PC-3 (cell line): ENCODE results near the gene ZNF491. TPM values are rescaled to one million over a fixed set of nuclear protein-coding genes. Genes with fewer than 3 reads are reported as not detected.

Experiments used
- ATAC-seq: fragments of 200-7000 bp; cut with Tn5 transposase; 2 replicates; pipeline ENCODE4 v1.9.1; 2020; ENCODE audit warnings: mild to moderate bottlenecking, moderate library complexity
- BruUV-seq: library from RNA; stranded (reverse); fragments of 400-500 nt; replicated peaks from 2 replicates; lab custom pipeline; 2021; lab: Mats Ljungman, UMichigan
- CTCF ChIA-PET: fragments of 300-600 bp; sonication (Branson Sonifier 250); formaldehyde crosslinking; loops from one replicate; lab custom pipeline; 2022; ENCODE audit warnings: antibody characterized with exemption; lab: Charles Lee
- POLR2A ChIA-PET: fragments of 300-600 bp; sonication (Branson Sonifier 250); formaldehyde crosslinking; loops from one replicate; lab custom pipeline; 2022; ENCODE audit warnings: antibody characterized with exemption; ENCODE audit not compliant: unreplicated experiment; lab: Charles Lee
- DNase-seq: peaks from one replicate; pipeline ENCODE4 v3.0.0-alpha.2; 2015
- H2AFZ ChIP-seq: fragments of 300-600 bp; sonication (generic); 2 replicates; pipeline ENCODE4 v1.6.0; 2016; ENCODE audit warnings: antibody characterized with exemption, low read length
- H3F3A ChIP-seq: fragments of 300-600 bp; sonication (generic); one replicate; pipeline ENCODE4 v1.6.0; 2017; ENCODE audit warnings: antibody characterized with exemption, low read length, control low read depth, mild to moderate bottlenecking; ENCODE audit not compliant: unreplicated experiment
- H3K27ac ChIP-seq: fragments of 300-600 bp; sonication (generic); 2 replicates; pipeline ENCODE4 v1.5.1; 2016; ENCODE audit warnings: mild to moderate bottlenecking, low read length
- H3K27me3 ChIP-seq: fragments of 300-600 bp; sonication (generic); 2 replicates; pipeline ENCODE4 v1.6.1; 2016; ENCODE audit warnings: low read length, mixed read lengths
- H3K36me3 ChIP-seq: fragments of 300-600 bp; sonication (generic); 2 replicates; pipeline ENCODE4 v1.6.1; 2016; ENCODE audit warnings: low read depth, mixed run types, low read length, mixed read lengths
- H3K4me1 ChIP-seq: fragments of 300-600 bp; sonication (generic); 2 replicates; pipeline ENCODE4 v1.5.1; 2016; ENCODE audit warnings: low read length; ENCODE audit not compliant: insufficient read depth
- H3K4me2 ChIP-seq: fragments of 300-600 bp; sonication (generic); 2 replicates; pipeline ENCODE4 v1.6.0; 2016; ENCODE audit warnings: low read length
- H3K4me3 ChIP-seq: fragments of 300-600 bp; sonication (generic); 2 replicates; pipeline ENCODE4 v1.5.1; 2016; ENCODE audit warnings: mild to moderate bottlenecking, low read length, mixed read lengths
- H3K79me2 ChIP-seq: fragments of 300-600 bp; sonication (generic); 2 replicates; pipeline ENCODE4 v1.6.1; 2017; ENCODE audit warnings: low read length, mixed read lengths
- H3K9ac ChIP-seq: fragments of 300-600 bp; sonication (generic); 2 replicates; pipeline ENCODE4 v1.6.0; 2016; ENCODE audit warnings: mild to moderate bottlenecking, low read length
- H3K9me2 ChIP-seq: fragments of 300-600 bp; sonication (generic); replicated peaks from 2 replicates; pipeline ENCODE4 v1.6.1; 2016; ENCODE audit warnings: mixed run types, low read length, mixed read lengths
- H3K9me3 ChIP-seq: fragments of 300-600 bp; sonication (generic); 2 replicates; pipeline ENCODE4 v1.6.1; 2016; ENCODE audit warnings: low read length, mixed read lengths
- H4K20me1 ChIP-seq: fragments of 300-600 bp; sonication (generic); 2 replicates; pipeline ENCODE4 v1.6.1; 2016; ENCODE audit warnings: low read length, mixed read lengths
- CTCF ChIP-seq: fragments of 300-600 bp; sonication (generic); conservative IDR thresholded peaks from 2 replicates; pipeline ENCODE4 v1.5.1; 2017; ENCODE audit warnings: antibody characterized with exemption, low read depth, mild to moderate bottlenecking, low read length
- EZH2 ChIP-seq: fragments of 300-600 bp; sonication (generic); IDR thresholded peaks from one replicate; pipeline ENCODE4 v1.6.1; 2017; ENCODE audit warnings: antibody characterized with exemption, mild to moderate bottlenecking, low read length; ENCODE audit not compliant: unreplicated experiment
- EZH2phosphoT487 ChIP-seq: fragments of 300-600 bp; sonication (generic); IDR thresholded peaks from 2 replicates; pipeline ENCODE4 v1.6.1; 2018; ENCODE audit warnings: mild to moderate bottlenecking, antibody characterized with exemption, low read length, borderline replicate concordance
- intact Hi-C: fragments of 100-400 bp; cut with micrococcal nuclease; formaldehyde crosslinking; loops from 2 replicates; pipeline ENCODE4 v1.9.0; 2023
- total RNA-seq: library from RNA; depleted of rRNA; stranded (reverse); fragments of >200 nt; gene quantifications from 2 replicates; pipeline ENCODE4 v1.2.3, GENCODE V29; 2014

ZNF491 gene
- total RNA-seq, 1 experiment from 2014 or later: 0.47 TPM

- Histone ChIP-seq H3K79me2 (no peaks in the 10 kb centered on the region), H4K20me1 (no peaks in the 10 kb centered on the region), H3K9ac (no peak overlapping the region), H3K27ac (no peak overlapping the region), H3K9me2 (no peaks in the 10 kb centered on the region), H3F3A (no peaks in the 10 kb centered on the region), H3K9me3 (peaks cover 68% of the 10 kb centered on the region), H3K36me3 (peaks cover 78% of the 10 kb centered on the region), H3K27me3 (no peaks in the 10 kb centered on the region), H2AFZ (no peak overlapping the region), H3K4me3 (peak overlapping the region; percentile 28; the same call in 1 of the 2 replicates), H3K4me1 (no peaks in the 10 kb centered on the region), H3K4me2 (no peak overlapping the region)
- no TSS peak for BruUV-seq
- no peak for TF ChIP-seq EZH2phosphoT487
- DNase-seq (no peak), ATAC-seq (no peak)
- POLR2A ChIA-PET: no interaction called here
- intact Hi-C loops: no loop called here
- CTCF ChIA-PET: no interaction called here
These were observed 16.8 kb upstream of the ZNF491 start for GRCh38 chr19:11781295-11782057.

GRCh38 chr19:11783767-11784166, 14.6 kb upstream of the ZNF491 start:
- Histone ChIP-seq H3K4me3 (no peak overlapping the region), H3K4me2 (no peak overlapping the region), H3K27ac (no peak overlapping the region), H4K20me1 (no peaks in the 10 kb centered on the region), H3K36me3 (peaks cover 56% of the 10 kb centered on the region), H3K9me3 (peaks cover 67% of the 10 kb centered on the region), H3F3A (no peaks in the 10 kb centered on the region), H3K9ac (no peak overlapping the region), H3K27me3 (no peaks in the 10 kb centered on the region), H3K4me1 (no peaks in the 10 kb centered on the region), H3K9me2 (no peaks in the 10 kb centered on the region), H3K79me2 (no peaks in the 10 kb centered on the region), H2AFZ (no peak overlapping the region)
- intact Hi-C loops: no loop called here
- ChIA-PET CTCF (no interaction called here), POLR2A (no interaction called here)
- ATAC-seq: no peak
- DNase-seq: no peak
- TF ChIP-seq EZH2phosphoT487 (no peak), CTCF (no peak), EZH2 (no peak)
- no TSS peak for BruUV-seq

- H3K27ac ChIP-seq: no peak overlapping the region
- POLR2A ChIA-PET: no interaction called here
- DNase-seq (no peak), ATAC-seq (no peak)
- peaks cover 51% of the 10 kb centered on the region for H3K36me3 ChIP-seq
- H2AFZ ChIP-seq: no peak overlapping the region
- no peaks in the 10 kb centered on the region for H3K9me2 ChIP-seq
- CTCF ChIA-PET: no interaction called here
- no peak overlapping the region for H3K9ac ChIP-seq
- H3K4me3 ChIP-seq: no peak overlapping the region
- H3F3A ChIP-seq: no peaks in the 10 kb centered on the region
- intact Hi-C loops: no loop called here
- H3K4me1 ChIP-seq: no peaks in the 10 kb centered on the region
- H4K20me1 ChIP-seq: no peaks in the 10 kb centered on the region
- H3K9me3 ChIP-seq: peaks cover 68% of the 10 kb centered on the region
- TF ChIP-seq CTCF (no peak), EZH2phosphoT487 (no peak), EZH2 (no peak)
- BruUV-seq: no TSS peak
- H3K4me2 ChIP-seq: no peak overlapping the region
- no peaks in the 10 kb centered on the region for H3K79me2 ChIP-seq
- no peaks in the 10 kb centered on the region for H3K27me3 ChIP-seq
These were observed 14.0 kb upstream of the ZNF491 start for GRCh38 chr19:11784356-11784755.
